CD4-positive, alpha-beta T cell treated with Interleukin-17A for 4 hours (primary cell): ENCODE measurements around the gene NAT9.

Experiments used
- DNase-seq: peaks from one replicate; pipeline ENCODE4 v3.0.0-alpha.2; 2020; ENCODE audit warnings: mixed read lengths

The NAT9 gene, protein sequence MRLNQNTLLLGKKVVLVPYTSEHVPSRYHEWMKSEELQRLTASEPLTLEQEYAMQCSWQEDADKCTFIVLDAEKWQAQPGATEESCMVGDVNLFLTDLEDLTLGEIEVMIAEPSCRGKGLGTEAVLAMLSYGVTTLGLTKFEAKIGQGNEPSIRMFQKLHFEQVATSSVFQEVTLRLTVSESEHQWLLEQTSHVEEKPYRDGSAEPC

DNA sequence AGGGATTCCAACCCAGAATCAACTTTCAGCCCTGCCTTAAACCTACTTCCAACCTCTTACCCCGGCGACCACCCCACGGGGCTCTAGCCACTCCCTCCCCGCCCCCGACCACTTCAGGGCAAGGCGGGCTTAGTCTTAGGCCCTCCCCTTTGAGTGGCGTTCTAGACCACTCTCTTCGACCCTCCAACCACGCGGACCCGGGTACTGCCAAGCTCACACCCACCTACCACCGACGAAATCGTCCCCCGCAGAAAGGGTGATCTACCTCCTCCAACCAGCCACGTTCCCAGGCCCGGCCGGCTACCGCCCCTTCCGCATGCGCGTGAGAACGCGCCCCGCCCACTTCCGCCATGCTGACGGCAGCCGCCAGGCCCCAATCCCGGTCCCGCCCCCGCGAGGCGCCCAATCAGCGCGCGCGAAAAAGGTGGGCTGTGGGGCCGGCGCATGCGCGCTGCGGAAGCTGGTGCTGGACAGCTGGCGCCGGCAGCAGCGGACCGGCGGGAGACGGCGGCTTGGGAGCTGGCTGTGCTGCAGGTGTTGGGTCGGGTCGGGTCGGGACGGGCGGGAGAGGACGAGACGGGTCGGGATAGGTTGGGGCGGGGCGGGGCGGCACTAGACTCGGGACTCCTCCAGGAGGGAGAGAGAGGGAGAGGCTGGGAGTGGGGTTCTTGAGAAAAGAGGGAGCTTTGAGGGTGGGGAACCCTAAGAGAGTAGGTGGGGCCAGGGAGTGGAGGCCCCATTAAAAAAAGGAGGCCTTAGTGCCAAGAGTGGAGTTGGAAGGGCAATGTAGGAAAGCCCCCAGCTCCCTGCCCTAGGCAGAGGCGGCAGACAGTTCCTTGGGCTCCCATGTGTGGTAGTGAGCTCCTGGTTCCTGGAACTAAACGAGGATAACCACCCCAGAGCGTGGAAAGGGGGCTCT is at the start of gene NAT9:
TSS of gene NAT9 (minus strand) at position 302 of the 919 bp plus-strand sequence. CDS start 647 bp downstream, outside the sequence.
- DNase-seq = peak; percentile 100

DNA sequence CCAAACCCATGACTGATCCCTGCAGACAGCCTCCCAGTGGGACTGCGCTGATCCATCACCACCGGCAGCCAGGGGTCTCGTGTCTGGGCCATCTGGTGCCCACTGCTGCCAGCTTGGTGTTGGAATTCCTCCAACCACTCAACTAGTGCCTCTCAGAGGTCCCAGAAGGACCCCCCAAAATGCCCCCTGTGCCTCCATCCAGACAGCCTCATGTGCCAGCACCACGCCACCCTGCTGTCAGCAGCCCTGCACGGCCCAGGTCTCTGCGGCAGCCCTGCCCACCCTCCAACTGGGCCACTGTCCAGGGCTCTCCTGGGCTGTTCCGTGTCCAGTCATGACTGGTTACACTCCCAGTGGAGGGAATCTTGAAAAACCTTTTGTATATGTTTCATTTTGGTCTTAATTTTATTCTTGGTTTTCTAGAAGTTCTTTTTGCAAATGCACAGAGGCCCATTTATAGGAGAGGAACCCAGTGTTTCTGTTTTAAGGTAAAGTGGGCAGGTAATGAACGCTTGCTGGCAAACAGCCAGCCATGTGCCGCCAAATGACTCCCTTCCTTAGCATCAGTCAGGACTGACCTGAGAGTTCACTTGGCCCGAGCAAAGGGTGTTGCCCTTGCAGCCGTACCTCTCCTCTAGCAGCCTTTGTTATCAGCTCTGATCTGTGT is 48.9 kb upstream of the NAT9 start:
- DNase-seq = no peak

DNA sequence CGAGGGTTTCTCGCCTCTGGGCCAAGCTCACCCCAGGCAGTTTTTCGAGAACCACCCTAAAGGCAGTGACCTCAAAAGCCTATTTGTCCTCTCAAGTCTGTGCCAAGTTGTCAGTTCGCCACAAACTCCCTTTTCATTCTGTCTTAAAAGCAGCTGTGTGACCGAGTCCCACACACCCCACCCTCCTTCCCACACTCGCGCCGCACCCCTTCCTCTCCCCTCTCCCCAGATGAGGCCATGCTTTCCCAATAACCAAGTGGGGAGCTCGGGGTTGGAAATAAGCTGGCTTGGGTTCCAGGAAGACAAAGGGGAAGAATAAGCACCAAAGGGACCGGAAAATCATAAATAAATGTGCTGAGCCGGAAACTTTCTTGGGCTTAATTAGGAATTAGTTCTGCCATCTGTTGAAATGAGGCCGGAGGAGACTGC is 46.8 kb upstream of the NAT9 start:
- DNase-seq = no peak

DNA sequence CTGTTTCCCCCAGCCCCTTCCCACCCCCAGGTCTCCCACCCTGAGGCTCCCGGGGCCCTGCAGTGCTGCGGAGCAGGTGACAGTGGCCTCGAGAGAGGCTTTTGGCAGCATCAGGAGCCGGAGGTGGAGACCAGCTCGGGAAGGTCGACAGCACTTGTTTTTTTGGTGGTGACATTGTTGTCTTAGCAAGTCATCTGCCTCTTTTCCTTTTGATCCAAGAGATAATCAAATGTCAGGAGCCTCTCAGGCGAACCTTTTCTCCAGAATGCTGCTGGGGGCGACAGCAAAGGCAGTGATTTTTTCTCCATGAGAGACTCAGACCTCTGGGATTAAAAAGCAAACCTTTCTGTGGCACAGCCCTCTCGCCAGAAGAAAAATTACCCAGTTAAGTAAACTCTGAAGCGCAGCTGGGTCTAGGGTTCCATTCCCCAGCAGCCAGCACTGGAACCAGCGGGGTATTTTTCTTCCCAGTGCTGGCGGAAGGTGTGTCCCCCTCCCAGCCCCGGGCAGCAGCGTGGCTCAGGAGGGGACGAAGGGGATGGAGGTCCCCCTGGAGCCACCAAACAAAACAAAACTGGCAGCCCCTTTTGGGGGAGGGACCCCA is 46.3 kb upstream of the NAT9 start:
- no peak for DNase-seq

DNA sequence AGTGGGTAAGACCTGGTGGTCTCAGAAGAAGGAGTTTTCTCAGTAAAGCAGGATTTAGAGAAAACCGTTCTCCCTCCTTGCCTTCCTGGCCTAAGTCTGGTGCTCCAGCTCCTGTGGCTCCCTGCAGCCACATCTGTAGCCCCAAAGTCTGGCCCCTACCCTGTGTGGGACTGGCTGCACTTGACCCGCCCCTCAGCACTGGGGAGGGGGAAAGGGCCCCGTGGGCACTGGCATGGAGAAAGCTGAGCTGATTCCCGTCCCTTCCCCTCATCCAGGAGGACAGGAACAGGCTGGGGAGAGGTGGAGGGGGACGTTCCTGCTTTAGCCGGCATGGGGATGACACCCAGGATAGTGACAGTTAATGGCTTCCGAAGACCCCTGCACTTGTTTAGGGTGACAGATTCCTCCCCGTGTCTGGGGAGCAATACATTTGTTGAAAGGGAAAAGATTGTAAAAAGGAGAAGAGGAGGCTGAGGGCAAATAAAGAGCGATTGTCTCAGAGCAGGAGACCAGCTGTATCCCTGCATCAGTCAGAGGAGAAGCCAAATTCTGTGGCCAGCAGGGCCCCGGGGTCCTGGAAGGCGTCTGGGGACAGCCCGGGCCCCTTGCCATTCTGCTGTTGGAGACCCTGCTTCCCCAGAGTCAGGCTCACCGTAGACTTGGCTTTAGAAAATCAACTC is 45.6 kb upstream of the NAT9 start:
- no peak for DNase-seq

DNA sequence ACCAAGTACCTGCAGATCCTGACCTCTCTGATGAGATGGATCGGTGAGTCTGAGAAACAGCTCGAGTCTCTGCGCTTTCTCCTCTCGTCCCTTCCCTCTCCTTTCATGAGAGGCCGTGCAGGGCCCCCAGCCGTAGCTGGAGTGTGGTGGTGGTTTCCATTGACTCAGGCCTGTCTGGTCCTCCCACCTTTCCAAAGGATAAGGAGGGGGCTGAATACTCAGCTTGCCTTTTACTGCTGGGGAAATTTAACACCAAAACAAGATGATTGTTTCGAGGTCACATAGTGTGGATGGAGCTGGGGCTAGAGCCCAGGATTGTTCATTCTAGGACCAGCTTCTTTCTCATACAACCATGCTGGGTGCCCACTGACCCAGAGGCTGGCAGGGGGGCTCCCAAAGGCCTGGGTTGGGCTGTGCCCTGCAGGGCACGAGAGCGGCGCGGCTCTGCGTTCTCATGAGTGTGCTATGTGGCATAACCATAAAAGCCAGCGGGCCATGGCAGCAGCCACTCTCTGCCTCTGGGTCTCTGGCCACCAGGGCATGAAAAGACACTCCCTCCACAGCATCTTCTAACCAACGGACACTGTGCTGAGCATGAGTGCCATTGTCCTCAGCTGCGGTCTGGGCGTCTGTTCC is 43.8 kb upstream of the NAT9 start:
- DNase-seq = no peak

DNA sequence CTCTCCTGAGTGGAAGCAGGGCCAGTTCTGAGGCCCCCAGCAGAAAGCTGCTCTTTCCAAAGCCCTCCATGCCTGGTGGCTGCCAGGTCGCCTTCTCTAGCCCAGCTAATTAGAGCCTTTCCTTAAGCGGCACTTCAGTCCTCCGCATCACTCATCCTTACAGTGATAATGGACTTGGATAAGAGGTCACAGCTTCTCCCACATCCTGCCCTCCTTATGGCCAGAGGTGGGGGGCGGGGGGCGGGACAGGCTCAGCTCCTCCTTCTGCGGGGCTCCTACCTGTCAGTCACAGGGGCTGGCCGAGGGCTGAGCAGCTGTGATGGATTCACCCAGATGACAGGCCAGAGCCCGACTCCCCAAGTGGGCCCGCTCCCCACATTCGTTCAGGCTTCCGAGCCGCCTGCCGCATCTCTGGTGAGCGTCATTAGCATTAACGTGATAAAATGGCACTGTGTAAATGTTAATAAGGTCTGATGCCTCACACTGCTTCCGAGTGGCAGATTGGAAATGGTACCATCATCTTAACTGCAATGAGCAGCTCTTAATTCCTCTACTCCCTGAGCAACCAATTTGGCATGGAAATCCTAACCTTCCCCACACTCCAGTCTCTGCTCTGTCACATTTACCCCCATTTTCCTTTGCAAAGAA is 42.3 kb upstream of the NAT9 start:
- DNase-seq = no peak

DNA sequence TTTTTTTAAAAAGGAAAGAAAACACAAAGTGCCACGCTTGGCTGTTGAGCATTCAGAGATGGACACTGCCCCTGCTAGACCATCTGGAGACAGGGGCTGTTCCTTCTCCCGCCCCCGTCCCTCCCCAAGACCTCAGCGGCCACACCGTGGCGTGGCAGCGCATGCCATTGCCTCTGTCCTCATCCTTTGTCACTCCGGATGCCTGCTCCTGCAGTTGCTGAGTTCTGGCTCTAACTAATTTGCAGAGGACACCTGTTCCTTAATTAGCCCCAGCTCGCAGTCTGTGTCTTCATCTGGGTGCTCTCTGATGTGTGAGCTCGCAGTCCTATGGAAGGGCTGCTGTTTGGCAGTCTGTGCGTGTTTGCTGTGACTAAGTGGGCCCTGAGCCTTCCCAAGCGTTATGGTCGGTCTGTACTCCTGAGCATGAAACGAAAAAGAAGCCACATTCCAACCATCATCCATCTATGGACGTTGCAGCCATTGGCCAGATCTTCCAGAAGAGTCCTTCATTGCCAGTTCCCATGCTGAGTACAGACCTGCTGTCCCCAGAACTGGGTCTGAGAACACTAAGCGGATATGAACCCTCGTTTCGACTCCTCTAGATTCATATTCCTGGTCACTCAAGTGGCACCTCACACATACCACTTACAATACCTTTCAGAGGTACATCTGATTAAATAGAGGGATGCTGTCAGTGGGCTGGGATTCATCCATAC is 40.9 kb upstream of the NAT9 start:
- no peak for DNase-seq

DNA sequence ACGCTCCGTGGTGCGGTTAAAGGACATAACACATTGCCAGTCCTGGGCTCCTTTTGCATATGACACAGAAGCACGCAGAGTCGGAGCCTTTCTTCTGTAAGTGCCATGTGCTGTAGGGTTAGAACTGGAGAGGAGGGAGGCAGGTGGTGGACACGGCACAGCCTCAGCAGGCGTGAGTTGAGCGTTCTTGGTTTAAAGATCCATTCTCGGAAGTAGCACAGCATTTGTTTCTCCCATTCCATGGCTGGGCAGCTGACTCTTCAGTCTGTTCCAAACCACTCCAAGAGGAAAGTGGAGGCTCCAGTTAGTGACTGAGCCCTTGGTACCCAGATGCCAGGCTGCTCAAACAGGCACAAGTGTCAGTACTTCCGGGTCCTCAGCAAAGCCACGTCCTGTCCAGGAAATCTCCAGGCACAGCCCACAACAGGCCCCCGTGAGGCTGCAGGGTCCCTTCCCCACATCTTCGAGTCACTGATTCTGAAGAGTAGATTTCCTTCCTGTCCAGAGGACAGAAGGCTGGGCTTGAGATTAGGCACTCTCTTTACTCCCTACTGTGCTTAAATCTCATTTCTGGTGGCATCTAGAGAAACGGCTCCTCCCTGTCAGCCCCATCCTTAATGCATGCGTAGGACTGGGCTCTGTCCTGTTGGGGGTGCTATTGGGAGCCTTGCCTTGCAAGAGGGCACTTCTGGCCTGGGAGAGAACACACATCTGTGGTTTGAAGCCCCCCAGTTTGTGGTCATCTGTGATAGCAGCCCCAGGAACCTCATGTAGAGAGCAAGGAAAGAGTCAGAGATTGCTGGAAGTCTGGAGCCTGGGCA is 39.6 kb upstream of the NAT9 start:
- DNase-seq = no peak

DNA sequence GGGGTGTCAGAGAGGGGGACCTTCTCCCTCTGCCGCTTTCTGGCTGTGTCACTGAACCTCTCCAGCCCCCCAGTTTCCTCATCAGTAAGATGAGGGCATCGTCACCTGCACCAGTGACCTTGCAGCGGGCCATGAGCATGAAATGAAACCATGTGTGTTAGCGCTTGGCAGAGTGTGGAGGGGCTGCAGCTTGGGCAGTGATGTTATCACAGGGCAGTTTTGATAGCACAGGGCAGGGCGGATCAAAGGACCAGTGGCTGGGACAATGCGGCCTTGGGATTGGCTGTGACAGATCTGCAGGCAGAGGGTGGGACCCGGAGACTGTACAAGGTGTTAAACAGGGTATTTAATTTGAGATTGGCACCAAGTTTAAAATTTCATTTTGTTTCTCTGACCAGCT is 38.9 kb upstream of the NAT9 start:
- no peak for DNase-seq

DNA sequence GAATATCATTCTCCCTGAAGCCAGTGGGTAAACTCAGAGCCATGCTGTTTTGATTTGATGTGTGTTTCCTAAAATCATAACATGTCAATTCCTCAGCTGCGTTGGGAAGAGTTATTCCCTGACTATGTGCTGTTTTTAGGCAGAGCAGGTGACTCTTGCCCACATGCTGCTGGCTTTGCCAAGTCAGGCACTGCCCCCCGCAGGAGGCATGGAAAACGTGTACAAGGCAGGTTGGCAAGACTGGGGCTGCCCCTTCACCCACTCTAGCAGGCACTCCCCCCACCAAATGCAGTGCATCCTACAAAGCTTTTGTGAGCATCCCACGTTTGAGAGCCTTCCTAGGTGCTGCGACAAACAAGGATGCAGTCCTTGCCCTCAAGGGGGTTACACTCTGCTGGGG is 38.3 kb upstream of the NAT9 start:
- DNase-seq = peak; percentile 31

DNA sequence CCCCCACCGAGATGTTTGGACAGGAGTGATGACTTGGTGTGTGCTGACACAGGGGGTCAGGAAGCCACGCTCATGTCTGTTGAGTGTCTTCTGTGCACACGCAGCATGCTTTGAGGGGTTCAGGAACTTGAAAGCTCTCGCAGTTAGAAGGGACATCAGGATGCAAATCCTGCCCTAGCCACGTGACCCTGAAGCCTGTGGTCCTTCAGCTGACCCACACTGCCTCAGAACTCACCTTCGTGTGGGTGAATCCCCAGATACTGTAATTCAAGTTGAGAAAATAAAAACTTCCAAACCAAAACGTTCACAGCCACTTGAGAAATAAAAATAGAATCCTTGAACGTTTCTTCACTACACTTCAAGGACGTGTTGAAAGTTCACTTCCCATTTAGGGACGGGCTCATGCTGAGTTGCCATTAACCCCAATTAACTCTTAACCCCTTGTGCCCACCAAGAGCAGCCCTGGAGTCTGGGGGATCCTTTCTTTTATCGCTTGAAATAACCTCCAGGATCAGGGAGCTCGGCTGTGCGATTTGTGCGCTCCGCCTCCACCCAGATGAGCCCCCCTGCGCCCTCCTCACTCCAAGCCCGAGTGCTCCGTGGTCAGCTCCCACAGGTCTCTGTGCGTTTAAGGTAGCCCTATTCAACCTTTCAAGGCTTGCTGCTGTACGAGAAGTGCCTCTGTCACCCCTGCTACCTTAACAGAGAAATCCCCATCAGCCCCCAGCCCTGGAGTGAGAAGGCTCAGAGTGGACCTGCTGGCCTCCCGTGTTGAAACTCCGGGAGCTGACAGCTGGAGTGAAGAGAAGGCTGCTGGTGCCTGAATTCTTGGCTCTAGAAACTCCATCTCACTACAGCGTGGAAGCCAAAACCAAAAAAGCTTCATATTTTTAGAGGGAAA is 36.2 kb upstream of the NAT9 start:
- DNase-seq = no peak

DNA sequence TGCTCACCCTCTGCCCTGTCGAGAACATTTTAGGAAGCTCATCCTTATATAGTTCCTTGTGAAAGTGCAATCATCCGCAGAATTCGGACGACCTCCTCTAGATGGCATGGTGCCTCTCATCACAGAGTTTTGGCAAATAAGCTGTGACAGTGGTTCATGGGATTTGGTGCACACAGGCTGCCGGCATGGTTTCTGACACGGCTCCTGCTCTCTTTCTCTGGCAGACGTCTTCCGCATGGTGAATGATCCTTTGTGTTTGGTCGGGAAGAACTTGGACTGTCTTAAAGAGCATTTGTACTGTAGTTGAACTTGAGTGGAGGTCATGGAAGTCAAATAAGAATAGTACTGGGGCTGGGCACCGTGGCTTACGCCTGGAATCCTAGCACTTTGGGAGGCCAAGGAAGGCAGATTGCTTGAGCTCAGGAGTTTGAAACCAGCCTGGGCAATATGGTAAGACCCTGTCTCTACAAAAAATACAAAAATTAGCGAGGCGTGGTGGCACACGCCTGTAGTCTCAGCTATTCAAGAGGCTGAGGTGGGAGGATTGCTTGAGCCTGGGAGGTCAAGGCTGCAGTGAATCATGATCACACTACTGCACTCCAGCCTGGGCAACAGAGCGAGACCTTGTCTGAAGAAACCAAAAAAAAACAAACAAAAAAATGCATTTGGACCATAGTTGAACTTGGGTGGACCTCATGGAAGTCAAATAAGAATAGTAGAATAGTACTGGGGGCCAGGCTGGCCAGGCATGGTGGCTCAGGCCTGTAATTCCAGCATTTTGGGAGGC is 34.7 kb upstream of the NAT9 start:
- DNase-seq = no peak

DNA sequence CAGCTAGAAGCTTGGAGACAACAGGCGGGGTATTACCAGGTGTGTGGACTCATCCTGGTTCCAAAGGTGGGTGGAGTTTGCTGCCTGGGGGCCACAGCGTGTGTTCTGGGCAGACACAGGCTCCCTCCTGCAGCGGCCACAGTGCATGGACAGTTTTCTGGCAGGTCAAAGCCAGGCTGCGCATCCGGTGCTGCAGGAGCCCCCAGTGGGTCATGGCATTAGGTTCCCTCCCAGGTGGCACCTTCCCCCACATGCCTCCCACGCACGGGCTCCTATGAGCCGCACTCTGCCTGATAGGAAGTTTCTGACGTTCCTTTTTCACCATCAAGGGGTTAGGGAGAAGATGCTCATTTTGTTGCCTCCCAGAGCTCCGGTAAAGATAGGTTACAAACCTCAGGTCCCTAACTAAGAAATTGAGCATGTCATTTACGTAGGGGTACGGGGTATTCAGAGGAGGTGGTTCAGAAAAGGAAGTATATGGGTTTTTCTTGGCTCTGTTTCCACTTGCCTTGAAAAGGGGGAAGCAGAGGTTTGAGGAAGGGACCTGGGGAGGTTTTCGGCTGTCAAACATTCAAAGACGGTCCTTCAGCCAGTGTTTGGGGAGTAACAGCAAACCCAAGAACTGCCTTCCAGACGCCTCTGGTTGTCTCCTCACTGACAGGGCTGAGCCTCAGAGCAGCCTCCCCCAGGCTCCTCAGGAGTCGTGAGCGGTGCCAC is 32.7 kb upstream of the NAT9 start:
- no peak for DNase-seq

DNA sequence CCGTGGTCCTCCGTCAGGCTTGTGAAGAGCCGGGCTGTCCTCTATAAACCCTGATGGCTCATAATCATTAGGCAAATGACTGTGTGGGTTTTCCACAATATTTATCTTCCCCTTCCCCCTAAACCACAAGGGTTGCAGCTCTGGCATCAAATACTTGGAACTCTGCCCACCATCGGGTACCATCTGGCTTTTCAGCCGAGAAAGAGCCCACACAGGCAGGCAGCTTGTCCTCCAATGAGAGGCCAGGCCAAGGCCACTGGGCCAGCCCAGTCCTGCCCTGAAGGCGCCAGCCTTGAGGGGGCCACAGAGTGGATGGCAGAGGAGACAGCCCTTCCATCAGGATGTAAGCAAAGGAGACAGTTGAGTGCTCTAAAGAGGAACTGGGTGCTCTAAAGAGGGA is 31.8 kb upstream of the NAT9 start:
- no peak for DNase-seq

DNA sequence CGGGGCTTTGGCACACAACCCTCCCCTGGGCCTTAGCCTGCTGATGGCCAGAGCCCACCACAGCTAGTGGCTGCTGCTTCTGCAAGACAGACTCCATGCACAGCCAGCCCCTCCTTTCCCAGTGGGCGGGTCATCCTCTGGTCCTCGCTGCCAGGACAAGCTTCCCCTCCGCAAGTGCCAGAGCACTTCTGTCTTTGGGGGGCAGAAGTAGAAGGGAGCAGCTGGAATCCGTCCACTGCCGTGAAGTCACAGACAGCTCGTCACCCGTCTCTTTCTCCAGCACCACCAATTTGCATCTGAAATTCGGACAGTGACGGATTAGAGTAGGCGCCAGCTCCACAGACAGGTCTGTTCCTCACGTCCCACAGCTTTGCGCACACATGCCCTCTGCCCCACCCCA is 31.3 kb upstream of the NAT9 start:
- DNase-seq = no peak

DNA sequence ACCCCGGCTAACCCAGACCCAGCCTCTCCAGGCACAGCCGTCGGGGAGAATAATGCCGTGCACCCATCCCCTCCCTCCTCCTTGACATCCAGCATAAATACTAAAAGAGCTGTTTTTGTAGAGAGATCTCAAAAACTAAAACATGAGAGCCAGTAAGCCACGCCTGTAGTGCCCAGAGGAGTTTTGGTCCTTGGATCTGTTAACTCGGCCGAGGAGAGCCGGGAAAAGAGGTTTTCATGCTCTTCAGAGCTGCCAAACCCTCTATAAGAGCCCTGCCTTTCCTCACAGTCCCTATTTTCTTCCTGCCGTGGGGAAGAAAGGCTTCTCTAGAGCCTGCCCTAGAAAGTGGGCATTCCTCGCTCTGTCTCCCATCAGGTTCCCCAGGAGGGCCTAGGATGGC is 30.2 kb upstream of the NAT9 start:
- DNase-seq = no peak

DNA sequence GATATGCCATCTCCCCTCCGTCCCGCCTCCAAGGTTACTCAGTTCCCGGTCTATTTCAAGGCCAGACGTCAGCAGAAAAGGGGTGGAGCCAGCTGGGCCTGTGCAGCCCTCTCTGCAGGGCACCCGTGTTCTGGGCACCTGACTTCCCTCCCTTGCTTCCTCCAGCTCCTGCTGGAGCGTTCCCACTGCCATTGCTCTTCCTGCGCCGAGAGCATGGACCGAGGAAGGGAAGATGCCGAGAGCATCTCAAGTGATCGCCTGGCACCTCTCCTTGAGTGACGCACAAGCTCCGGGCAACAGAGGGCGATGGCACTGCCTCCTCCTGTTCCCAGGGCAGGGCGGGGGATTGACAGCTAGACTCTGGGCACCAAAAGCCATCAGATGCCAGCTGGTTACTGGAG is 29.4 kb upstream of the NAT9 start:
- DNase-seq = no peak
